NCI-H2227 (cell line): ENCODE data around the gene CXorf58.
A peak's percentile ranks its signal among the peaks of the same experiment; 100 is the strongest.
"Not testable (repeated sequence)": the region's sequence is repeated elsewhere in the genome, so short reads cannot be mapped to it uniquely, and the experiment has no call there.

Experiments
- DNase-seq: peaks from one replicate; lab custom pipeline; 2025; ENCODE audit not compliant: unreplicated experiment; lab: John Stamatoyannopoulos, UW

The CXorf58 gene

GRCh38 chrX:23907498-23908218 lies at the start of gene CXorf58, which contains the start of gene APOO:
Gene CXorf58 (plus strand): TSS chrX:23908006. CDS start chrX:23910303, 2,297 bp downstream.
Gene APOO (minus strand): TSS chrX:23907938. CDS start chrX:23907702, 236 bp downstream.
- DNase-seq, result peak; percentile 99

GRCh38 chrX:23859238-23859637 lies 48.6 kb upstream of the CXorf58 start:
- DNase-seq, result not testable (repeated sequence)

GRCh38 chrX:23861215-23861896 lies 46.5 kb upstream of the CXorf58 start:
- no peak for DNase-seq

- DNase-seq, result not testable (repeated sequence)
Measured at GRCh38 chrX:23861952-23862351, 45.9 kb upstream of the CXorf58 start.

- DNase-seq, result peak; percentile 58
Measured at GRCh38 chrX:23864742-23865326, 43.0 kb upstream of the CXorf58 start.

- DNase-seq, result no peak
Measured at GRCh38 chrX:23870041-23870440, 37.8 kb upstream of the CXorf58 start.

- no peak for DNase-seq
Measured at GRCh38 chrX:23871905-23872546, 35.8 kb upstream of the CXorf58 start.

- DNase-seq, result no peak
Measured at GRCh38 chrX:23879380-23880090, 28.3 kb upstream of the CXorf58 start.

GRCh38 chrX:23883737-23884354 lies 24.0 kb upstream of the CXorf58 start:
- no peak for DNase-seq

- no peak for DNase-seq
Measured at GRCh38 chrX:23884427-23885024, 23.3 kb upstream of the CXorf58 start.

- no peak for DNase-seq
Measured at GRCh38 chrX:23885803-23886202, 22.0 kb upstream of the CXorf58 start.

- DNase-seq, result no peak
Measured at GRCh38 chrX:23887451-23887850, 20.4 kb upstream of the CXorf58 start.

- DNase-seq, result no peak
Measured at GRCh38 chrX:23887918-23888317, 19.9 kb upstream of the CXorf58 start.

GRCh38 chrX:23888887-23889501 lies 18.8 kb upstream of the CXorf58 start:
- DNase-seq, result no peak

- no peak for DNase-seq
Measured at GRCh38 chrX:23890933-23891332, 16.9 kb upstream of the CXorf58 start.

GRCh38 chrX:23894993-23895392 lies 12.8 kb upstream of the CXorf58 start:
- not testable (repeated sequence) for DNase-seq

- not testable (repeated sequence) for DNase-seq
Measured at GRCh38 chrX:23896539-23896938, 11.3 kb upstream of the CXorf58 start.

- DNase-seq, result no peak
Measured at GRCh38 chrX:23896981-23897380, 10.8 kb upstream of the CXorf58 start.

- no peak for DNase-seq
Measured at GRCh38 chrX:23898412-23898959, 9.3 kb upstream of the CXorf58 start.
